Measurements from ENCODE around the gene EIF4E.

DNA sequence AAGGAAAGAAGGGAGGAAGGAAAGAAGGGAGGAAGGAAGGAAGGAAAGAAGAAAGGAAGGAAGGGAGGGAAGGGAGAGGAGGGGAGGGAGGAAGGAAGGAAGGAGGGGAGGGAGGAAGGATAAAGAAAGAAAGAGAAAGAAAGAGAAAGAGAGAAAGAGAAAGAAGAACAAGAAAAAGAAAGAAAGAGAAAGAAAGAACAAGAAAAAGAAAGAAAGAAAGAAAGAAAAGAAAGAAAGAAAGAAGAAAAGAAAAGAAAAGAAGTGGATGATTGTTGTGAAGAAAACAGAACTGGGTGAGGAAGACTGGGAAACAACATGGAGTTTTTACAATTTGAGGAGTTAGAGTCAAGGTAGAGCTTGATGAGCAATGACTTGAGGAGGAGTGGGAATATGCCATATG is 78.0 kb downstream of the EIF4E start:
- TF ChIP-seq, protein P1, sequence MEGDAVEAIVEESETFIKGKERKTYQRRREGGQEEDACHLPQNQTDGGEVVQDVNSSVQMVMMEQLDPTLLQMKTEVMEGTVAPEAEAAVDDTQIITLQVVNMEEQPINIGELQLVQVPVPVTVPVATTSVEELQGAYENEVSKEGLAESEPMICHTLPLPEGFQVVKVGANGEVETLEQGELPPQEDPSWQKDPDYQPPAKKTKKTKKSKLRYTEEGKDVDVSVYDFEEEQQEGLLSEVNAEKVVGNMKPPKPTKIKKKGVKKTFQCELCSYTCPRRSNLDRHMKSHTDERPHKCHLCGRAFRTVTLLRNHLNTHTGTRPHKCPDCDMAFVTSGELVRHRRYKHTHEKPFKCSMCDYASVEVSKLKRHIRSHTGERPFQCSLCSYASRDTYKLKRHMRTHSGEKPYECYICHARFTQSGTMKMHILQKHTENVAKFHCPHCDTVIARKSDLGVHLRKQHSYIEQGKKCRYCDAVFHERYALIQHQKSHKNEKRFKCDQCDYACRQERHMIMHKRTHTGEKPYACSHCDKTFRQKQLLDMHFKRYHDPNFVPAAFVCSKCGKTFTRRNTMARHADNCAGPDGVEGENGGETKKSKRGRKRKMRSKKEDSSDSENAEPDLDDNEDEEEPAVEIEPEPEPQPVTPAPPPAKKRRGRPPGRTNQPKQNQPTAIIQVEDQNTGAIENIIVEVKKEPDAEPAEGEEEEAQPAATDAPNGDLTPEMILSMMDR (conservative IDR thresholded peaks at IDR 0.05; ENCODE audit: low read length), result no peak
- TF ChIP-seq EZH2phosphoT487 (IDR thresholded peaks at IDR 0.05; ENCODE audit: borderline replicate concordance), result no peak
